Measurements from ENCODE around the gene MFN2. TPM values are rescaled to one million over a fixed set of nuclear protein-coding genes. Genes with fewer than 3 reads are reported as not detected.

MFN2 gene
- total and polyA plus RNA-seq, 2 of the 8 experiments (the other 6 are each of a cell fraction or from before 2014, with no cell fraction given), result 34.0 to 62.5 TPM

DNA sequence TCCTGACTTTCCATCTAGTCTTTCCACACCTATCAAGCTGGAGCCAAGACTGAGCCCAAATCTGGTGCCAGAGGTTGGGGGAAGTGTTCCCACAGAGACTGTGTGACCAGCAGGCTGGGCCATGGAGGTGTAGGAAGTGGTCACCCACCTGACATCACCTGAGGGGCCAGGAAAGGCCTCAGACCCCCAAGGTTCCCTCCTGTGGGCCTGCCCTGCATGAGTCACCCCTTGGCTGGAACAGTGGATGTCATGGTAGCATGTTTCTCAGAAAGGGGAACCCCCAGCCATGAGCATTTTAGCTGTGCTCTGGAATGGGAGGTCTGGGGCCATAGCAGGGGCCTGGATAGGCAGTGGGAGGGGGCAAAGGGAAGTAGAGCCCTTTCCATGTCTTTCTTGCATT, 77.1 kb downstream of the MFN2 start (continued):
- TF ChIP-seq RNF2 (IDR thresholded peaks at IDR 0.05; ENCODE audit: borderline replicate concordance, low read depth, low read length, missing control alignments, poor library complexity, severe bottlenecking) (no peak), GABPA (IDR thresholded peaks at IDR 0.05; ENCODE audit: borderline replicate concordance, insufficient read depth, low read length) (no peak), POLR2A (IDR thresholded peaks at IDR 0.05; ENCODE audit: control extremely low read depth in 1 of 2, low read depth in 2 of 2, low read length in 2 of 2) (no peak), KDM1A (IDR thresholded peaks at IDR 0.05; ENCODE audit: borderline replicate concordance, low read length) (no peak), TBP (IDR thresholded peaks at IDR 0.05; ENCODE audit: low read depth, low read length) (no peak)

All from H1 (cell line).